VCaP (cell line): ENCODE data around the gene SH3GLB2.

ENCODE experiments used
- H3K27ac ChIP-seq: fragments of 450-650 bp; 2 replicates; pipeline ENCODE4 v1.5.1; 2017
- TF ChIP-seq, protein P1 (sequence below): fragments of 450-650 bp; conservative IDR thresholded peaks from 2 replicates; pipeline ENCODE4 v1.5.1; 2017; ENCODE audit warnings: mild to moderate bottlenecking, moderate library complexity

Gene SH3GLB2

DNA sequence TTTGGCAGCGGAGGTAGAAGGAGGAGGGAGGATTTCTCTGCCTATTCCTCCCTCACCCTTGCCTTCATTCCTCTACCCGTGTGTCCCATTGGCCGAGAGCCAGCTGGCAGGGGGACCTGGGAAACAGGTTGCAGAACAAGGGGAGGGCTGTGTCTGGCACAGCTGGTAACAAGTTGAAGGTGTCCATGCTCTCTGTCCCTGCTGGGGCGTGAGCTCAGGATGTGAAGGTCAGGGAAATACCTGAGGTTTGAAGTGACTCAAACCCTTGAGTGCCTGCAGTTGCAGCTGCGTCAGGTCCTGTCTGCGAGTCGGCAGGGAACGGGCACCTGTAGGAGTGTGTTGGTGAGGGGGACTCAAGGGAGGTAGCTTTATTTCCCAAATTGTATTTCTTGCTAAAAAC, 24.5 kb upstream of the SH3GLB2 start:
- H3K27ac ChIP-seq: peak overlapping the region; percentile 73
- TF ChIP-seq, protein P1, sequence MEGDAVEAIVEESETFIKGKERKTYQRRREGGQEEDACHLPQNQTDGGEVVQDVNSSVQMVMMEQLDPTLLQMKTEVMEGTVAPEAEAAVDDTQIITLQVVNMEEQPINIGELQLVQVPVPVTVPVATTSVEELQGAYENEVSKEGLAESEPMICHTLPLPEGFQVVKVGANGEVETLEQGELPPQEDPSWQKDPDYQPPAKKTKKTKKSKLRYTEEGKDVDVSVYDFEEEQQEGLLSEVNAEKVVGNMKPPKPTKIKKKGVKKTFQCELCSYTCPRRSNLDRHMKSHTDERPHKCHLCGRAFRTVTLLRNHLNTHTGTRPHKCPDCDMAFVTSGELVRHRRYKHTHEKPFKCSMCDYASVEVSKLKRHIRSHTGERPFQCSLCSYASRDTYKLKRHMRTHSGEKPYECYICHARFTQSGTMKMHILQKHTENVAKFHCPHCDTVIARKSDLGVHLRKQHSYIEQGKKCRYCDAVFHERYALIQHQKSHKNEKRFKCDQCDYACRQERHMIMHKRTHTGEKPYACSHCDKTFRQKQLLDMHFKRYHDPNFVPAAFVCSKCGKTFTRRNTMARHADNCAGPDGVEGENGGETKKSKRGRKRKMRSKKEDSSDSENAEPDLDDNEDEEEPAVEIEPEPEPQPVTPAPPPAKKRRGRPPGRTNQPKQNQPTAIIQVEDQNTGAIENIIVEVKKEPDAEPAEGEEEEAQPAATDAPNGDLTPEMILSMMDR: no peak

DNA sequence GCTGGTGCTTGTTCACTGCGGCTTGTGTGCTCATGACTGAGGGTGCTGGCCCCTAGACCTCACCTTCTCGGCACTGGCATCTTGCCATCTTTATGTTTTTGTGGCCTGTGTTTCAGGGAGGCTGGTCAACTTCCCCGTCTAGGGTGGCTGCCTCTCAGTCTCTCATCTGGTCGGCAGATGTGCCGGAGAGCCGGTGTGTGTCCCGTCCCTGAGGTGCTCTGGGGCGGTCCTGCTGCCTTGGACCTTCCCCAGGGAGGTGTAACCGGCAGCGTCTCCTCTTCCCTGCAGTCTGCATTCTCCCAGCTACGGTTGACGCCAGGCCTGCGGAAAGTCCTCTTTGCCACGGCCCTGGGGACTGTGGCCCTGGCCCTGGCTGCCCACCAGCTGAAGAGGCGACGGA, 13.9 kb upstream of the SH3GLB2 start:
- TF ChIP-seq, protein P1: no peak

DNA sequence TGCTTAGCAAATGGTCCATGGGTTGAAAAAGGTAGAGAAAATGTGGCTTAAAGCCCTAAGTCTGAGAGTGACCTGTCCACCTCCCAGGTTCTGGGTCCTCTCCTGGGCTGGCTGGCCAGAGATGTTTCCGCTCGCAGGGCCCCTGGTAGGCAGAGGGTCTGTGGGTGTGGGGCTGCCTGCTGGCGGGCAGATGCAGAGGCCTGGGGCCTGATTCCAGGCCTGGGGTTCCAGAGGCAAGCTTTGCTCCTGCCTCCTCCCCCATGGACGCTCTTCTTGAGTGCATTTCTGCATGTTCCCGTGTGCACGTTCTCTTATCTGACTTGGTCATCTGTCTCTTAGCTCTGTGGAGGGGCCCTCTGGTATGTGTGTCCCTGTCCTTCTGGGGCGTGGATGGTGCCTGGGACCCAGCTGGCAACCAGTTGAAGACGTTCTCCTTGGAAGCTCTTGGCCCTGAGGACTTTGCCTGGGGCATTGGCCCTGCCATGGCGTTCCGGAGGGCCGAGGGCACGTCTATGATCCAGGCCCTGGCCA, 12.0 kb upstream of the SH3GLB2 start:
- peak overlapping the region; percentile 86 for H3K27ac ChIP-seq
- TF ChIP-seq, protein P1: no peak

More for the DNA sequence above, 13.9 kb upstream of the SH3GLB2 start:
- no peak overlapping the region; the same call in 1 of the 2 replicates for H3K27ac ChIP-seq

DNA sequence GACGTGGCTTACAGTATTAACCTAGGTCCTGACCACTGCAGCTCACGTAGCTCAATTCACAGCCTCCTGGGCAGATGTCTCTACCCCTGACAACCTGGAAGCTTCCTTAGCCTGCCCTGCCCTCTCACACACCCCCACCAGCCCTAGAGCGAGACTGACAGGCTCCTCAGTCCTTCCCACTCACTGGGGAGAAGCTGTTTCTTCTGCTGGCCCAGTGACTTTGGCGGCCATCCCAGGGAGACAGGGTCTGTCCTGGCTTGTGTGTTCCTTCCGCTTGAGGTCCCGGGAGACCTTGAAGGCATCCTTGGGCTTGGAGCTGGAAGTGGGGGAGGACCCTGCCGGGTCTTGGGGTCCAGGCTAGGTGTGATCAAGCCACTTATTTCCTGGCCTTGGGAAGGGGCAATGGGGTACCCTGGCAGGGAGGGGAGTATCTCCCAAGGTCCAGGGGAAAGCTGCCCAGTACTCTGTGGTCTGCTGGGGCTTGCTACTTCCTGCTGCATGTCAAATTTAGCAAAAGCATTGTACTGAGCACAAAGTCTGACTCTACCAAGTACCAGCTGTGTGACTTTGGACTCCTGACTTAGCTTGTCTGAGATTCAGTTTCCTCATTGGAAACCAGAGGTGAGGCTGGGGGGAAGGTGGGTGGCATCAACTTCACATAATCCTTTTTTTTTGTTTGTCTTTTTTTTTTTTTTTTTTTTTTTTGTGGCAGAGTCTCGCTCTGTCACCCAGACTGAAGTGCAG, 10.2 kb upstream of the SH3GLB2 start:
- TF ChIP-seq, protein P1: no peak
- peak overlapping the region; percentile 86 for H3K27ac ChIP-seq

DNA sequence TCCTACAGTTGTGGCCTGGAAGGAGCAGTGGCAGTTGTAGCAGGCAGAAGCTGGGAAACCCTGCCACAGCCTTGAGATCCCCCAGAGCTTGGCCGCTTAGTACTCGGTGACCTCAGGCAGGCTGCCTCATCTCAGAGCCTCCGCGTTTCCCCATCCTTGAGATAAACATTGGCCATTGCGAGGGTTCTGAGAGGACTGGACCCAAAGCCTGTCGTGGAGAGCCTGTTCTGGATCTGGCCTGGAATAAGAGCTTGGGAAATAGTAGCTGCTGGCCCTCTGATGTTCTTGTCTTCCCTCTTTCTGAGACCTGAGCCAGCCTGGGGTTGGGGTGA, 9.6 kb upstream of the SH3GLB2 start:
- TF ChIP-seq, protein P1: no peak
- H3K27ac ChIP-seq: peak overlapping the region; percentile 86

- TF ChIP-seq, protein P1: no peak
- H3K27ac ChIP-seq: peak overlapping the region; percentile 86
These were observed 9.0 kb upstream of the SH3GLB2 start for GRCh38 chr9:129036923-129037766.

DNA sequence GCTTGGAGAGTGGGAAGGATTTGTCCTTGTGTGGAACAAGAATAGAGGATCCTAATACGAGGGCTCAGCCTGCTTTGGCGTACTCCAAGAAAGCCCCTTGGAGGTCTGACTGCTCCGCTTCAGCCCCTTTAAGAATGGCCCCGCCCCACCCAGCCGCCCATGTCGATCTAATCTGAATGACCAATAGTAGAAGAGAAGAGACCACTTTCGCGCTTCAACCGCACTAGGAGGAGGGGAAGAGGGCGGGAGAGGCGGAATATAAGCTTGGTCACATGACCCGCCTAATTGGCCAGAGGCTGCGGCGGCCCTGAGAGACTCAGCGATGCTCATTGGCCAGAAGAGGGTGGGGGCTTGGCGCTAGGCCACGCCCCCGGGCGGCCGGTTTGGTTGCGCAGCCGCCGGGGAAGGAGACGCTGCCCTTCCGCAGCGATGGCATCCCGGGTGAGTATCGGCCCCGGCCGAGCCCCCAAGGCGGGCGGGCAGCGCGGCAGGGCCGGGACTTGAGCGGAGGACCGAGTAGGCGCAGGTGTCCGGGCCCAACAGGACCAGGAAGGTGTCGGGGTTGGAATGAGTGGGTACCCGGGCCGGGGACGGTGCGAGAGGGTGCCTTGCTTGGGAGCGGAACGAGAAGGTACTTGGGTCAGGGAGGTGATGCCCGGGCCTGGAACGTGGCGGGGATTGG, 8.3 kb upstream of the SH3GLB2 start, which contains the start of gene MIGA2:
TSS of gene MIGA2 (plus strand) at position 386 of the 682 bp plus-strand sequence. CDS start 3,969 bp downstream, outside the sequence.
- TF ChIP-seq, protein P1: no peak
- peak within 1 kb of the TSS; percentile 86 for H3K27ac ChIP-seq

DNA sequence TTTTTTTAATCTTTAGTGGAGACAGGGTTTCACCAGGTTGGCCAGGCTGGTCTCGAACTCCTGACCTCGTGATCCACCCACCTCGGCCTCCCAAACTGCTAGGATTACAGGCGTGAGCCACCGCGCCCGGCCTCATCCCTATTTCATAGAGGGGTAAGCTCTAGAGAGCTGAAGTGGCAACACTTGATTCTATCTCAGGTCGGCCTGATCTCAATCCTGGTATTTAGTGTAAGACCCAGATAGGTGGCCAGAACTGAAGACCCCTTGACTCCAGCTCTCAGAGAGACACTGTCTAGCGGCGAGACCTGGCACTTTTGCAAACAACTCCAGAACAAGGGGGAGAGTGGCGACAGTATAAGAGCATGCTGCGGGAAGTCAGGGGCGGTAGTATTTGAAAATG, 7.7 kb upstream of the SH3GLB2 start:
- peak overlapping the region; percentile 86 for H3K27ac ChIP-seq
